HG03159 (cell line): ENCODE results near the gene ZSWIM5.
"Not testable (repeated sequence)": the region's sequence is repeated elsewhere in the genome, so short reads cannot be mapped to it uniquely, and the experiment has no call there.

ENCODE experiments used
- ATAC-seq: cut with Tn5 transposase; IDR thresholded peaks from one replicate; pipeline ENCODE4 v1.9.1; 2021; ENCODE audit warnings: mild to moderate bottlenecking, moderate library complexity; ENCODE audit not compliant: unreplicated experiment

Gene ZSWIM5

GRCh38 chr1:45097944-45098343 is 108.5 kb downstream of the ZSWIM5 start:
- no peak for ATAC-seq

GRCh38 chr1:45097079-45097478 is 109.3 kb downstream of the ZSWIM5 start:
- ATAC-seq: no peak

GRCh38 chr1:45095450-45095849 is 111.0 kb downstream of the ZSWIM5 start:
- ATAC-seq: no peak

GRCh38 chr1:45094371-45094770 is 112.0 kb downstream of the ZSWIM5 start:
- not testable (repeated sequence) for ATAC-seq

GRCh38 chr1:45093334-45093733 is 113.1 kb downstream of the ZSWIM5 start:
- ATAC-seq: no peak

GRCh38 chr1:45089711-45090110 is 116.7 kb downstream of the ZSWIM5 start:
- no peak for ATAC-seq

GRCh38 chr1:45084562-45084961 is 121.8 kb downstream of the ZSWIM5 start:
- no peak for ATAC-seq

GRCh38 chr1:45079533-45079932 is 126.9 kb downstream of the ZSWIM5 start:
- ATAC-seq: no peak

GRCh38 chr1:45076959-45077358 is 129.4 kb downstream of the ZSWIM5 start:
- ATAC-seq: not testable (repeated sequence)

GRCh38 chr1:45071567-45071966 is 134.8 kb downstream of the ZSWIM5 start:
- ATAC-seq: no peak

- no peak for ATAC-seq
Observed at GRCh38 chr1:45067806-45068205, 138.6 kb downstream of the ZSWIM5 start.

- ATAC-seq: no peak
Observed at GRCh38 chr1:45065083-45065482, 141.3 kb downstream of the ZSWIM5 start.

GRCh38 chr1:45062463-45062862 is 143.9 kb downstream of the ZSWIM5 start:
- ATAC-seq: not testable (repeated sequence)

- no peak for ATAC-seq
Observed at GRCh38 chr1:45059829-45060228, 146.6 kb downstream of the ZSWIM5 start.

- no peak for ATAC-seq
Observed at GRCh38 chr1:45057542-45057941, 148.9 kb downstream of the ZSWIM5 start.

GRCh38 chr1:45051005-45051772 is 155.2 kb downstream of the ZSWIM5 start:
- no peak for ATAC-seq

- no peak for ATAC-seq
Observed at GRCh38 chr1:45047032-45047431, 159.4 kb downstream of the ZSWIM5 start.

- ATAC-seq: no peak
Observed at GRCh38 chr1:45044916-45045315, 161.5 kb downstream of the ZSWIM5 start.

GRCh38 chr1:45043094-45043493 is 163.3 kb downstream of the ZSWIM5 start:
- no peak for ATAC-seq

GRCh38 chr1:45040297-45040696 is 166.1 kb downstream of the ZSWIM5 start:
- no peak for ATAC-seq

GRCh38 chr1:45038661-45039364 is 167.6 kb downstream of the ZSWIM5 start:
- no peak for ATAC-seq

- ATAC-seq: no peak
Observed at GRCh38 chr1:45038240-45038639, 168.2 kb downstream of the ZSWIM5 start.
